HepG2 (cell line): ENCODE results near the gene TMEM80. TPM values are rescaled to one million over a fixed set of nuclear protein-coding genes. Genes with fewer than 3 reads are reported as not detected.

Experiments
- ATAC-seq: fragments of 200-7000 bp; cut with Tn5 transposase; 3 replicates; pipeline ENCODE4 v1.9.1; 2020; ENCODE audit warnings: mild to moderate bottlenecking, moderate library complexity
- BruUV-seq: library from RNA; stranded (reverse); fragments of 400-500 nt; replicated peaks from 2 replicates; lab custom pipeline; 2021; lab: Mats Ljungman, UMichigan
- CTCF ChIA-PET: fragments of 300-600 bp; formaldehyde crosslinking; extraction: SDS; loops from one replicate; lab custom pipeline; 2021; ENCODE audit warnings: low total read pairs, inconsistent platforms, low intra/inter-chr PET ratio; lab: Yijun Ruan, JAX
- POLR2A ChIA-PET: fragments of 350-600 bp; sonication (Branson Sonifier 250); formaldehyde crosslinking; loops from one replicate; lab custom pipeline; 2020; ENCODE audit warnings: antibody characterized with exemption, inconsistent platforms; lab: Yijun Ruan, JAX
- DNase-seq: peaks from one replicate; pipeline ENCODE4 v3.0.0-alpha.2; 2015; ENCODE audit warnings: low spot score
- FAIRE-seq: peaks from 3 replicates; lab custom pipeline; 2011; peaks lifted over from hg19 to GRCh38; lab: Jason Lieb, UNC
- H2AFZ ChIP-seq: one replicate; pipeline ENCODE4 v1.6.1; 2011; ENCODE audit warnings: low read length, inconsistent platforms
- H3K27ac ChIP-seq: fragments of 300-600 bp; 3 replicates; pipeline ENCODE4 v1.8.0; 2011; ENCODE audit warnings: mixed run types, mild to moderate bottlenecking, mixed read lengths, low read length, inconsistent platforms; ENCODE audit not compliant: insufficient read depth; ENCODE audit errors: extremely low read length
- H3K27me3 ChIP-seq, 2 experiments: fragments of 200-600 bp in 1 of 2; 2 replicates in 1 of 2; 3 replicates in 1 of 2; pipeline versions ENCODE4 v1.6.0 to v1.8.0; 2011; ENCODE audit warnings: low read length in 2 of 2, mild to moderate bottlenecking in 2 of 2, moderate library complexity in 2 of 2, inconsistent platforms in 1 of 2; ENCODE audit not compliant: insufficient read depth in 2 of 2, control insufficient read depth in 1 of 2
- H3K36me3 ChIP-seq, 2 experiments: fragments of 200-600 bp in 1 of 2; replicated peaks in 1 of 2; 2 replicates in 1 of 2; 3 replicates in 1 of 2; pipeline versions ENCODE4 v1.5.1 to v1.8.0; 2011; ENCODE audit warnings: low read length in 2 of 2, inconsistent platforms in 1 of 2; ENCODE audit not compliant: insufficient read depth in 2 of 2, control insufficient read depth in 1 of 2
- H3K4me1 ChIP-seq: 2 replicates; pipeline ENCODE4 v1.5.1; 2012; ENCODE audit warnings: low read length, inconsistent platforms; ENCODE audit not compliant: insufficient read depth
- H3K4me2 ChIP-seq: 2 replicates; pipeline ENCODE4 v1.6.0; 2011; ENCODE audit warnings: low read depth, low read length, inconsistent platforms
- H3K4me3 ChIP-seq, 3 experiments: fragments of 200-600 bp in 1 of 3; sonication (generic), shearing (Covaris generic) in 1 of 3; replicated peaks in 1 of 3; 2 replicates each; pipeline ENCODE4 v1.5.1; 2011 to 2016; ENCODE audit warnings: low read length in 3 of 3, inconsistent platforms in 2 of 3, low read depth in 2 of 3, mild to moderate bottlenecking in 2 of 3, control low read depth in 1 of 3, mixed read lengths in 1 of 3; ENCODE audit not compliant: insufficient read depth in 1 of 3
- H3K79me2 ChIP-seq: one replicate; pipeline ENCODE4 v1.6.1; 2011; ENCODE audit warnings: low read length, inconsistent platforms; ENCODE audit not compliant: insufficient read depth
- H3K9ac ChIP-seq: 2 replicates; pipeline ENCODE4 v1.6.0; 2011; ENCODE audit warnings: mild to moderate bottlenecking, low read depth, low read length, inconsistent platforms; ENCODE audit not compliant: insufficient read depth
- H3K9me3 ChIP-seq: 2 replicates; pipeline ENCODE4 v1.5.1; 2012; ENCODE audit warnings: mild to moderate bottlenecking, low read length
- H4K20me1 ChIP-seq: 2 replicates; pipeline ENCODE4 v1.6.0; 2011; ENCODE audit warnings: inconsistent platforms, mild to moderate bottlenecking, low read length, moderate library complexity; ENCODE audit not compliant: insufficient read depth
- AGO2 ChIP-seq: fragments of 200-400 bp; formaldehyde crosslinking; optimal IDR thresholded peaks from 2 replicates; pipeline ENCODE3; 2017; ENCODE audit warnings: mild to moderate bottlenecking, low read depth, low read length, moderate library complexity
- ZBTB38 ChIP-seq: sonication (generic); formaldehyde crosslinking; IDR thresholded peaks from 2 replicates; pipeline ENCODE4 v1.5.1; 2020; ENCODE audit warnings: mild to moderate bottlenecking, missing genetic modification reagents
- ZNF687 ChIP-seq: sonication (generic); formaldehyde crosslinking; IDR thresholded peaks from 2 replicates; pipeline ENCODE4 v1.5.1; 2020; ENCODE audit warnings: mild to moderate bottlenecking, missing genetic modification reagents, moderate library complexity
- ZNF788 ChIP-seq: sonication (generic); formaldehyde crosslinking; IDR thresholded peaks from 2 replicates; pipeline ENCODE4 v1.5.0; 2020; ENCODE audit warnings: mild to moderate bottlenecking, missing genetic modification reagents, borderline replicate concordance
- WGBS: methylation state at CpG from one replicate; pipeline ENCODE4 v1.1.6; 2017; ENCODE audit warnings: low lambda C conversion rate; 5-methylcytosine and 5-hydroxymethylcytosine counted together
- in situ Hi-C: cut with HindIII; loops from 2 replicates; pipeline ENCODE4 v1.10.0; 2017; ENCODE audit warnings: low pct_unique_long_range_greater_than_20kb; ENCODE audit not compliant: extremely low pct_ligation_motif_present
- intact Hi-C: fragments of 100-400 bp; cut with micrococcal nuclease; formaldehyde crosslinking; loops from one replicate; pipeline ENCODE4 v1.10.0; 2022; ENCODE audit not compliant: unreplicated experiment
- polyA plus RNA-seq, 8 experiments: library from polyadenylated mRNA; depleted of rRNA in 3 of 8; stranded (reverse) in 7 of 8; unstranded in 1 of 8; fragments of >200 nt; fragmentation: Illumina TruSeq in 4 of 8; extraction: Trizol in 4 of 8; gene quantifications; 2 replicates each; pipeline versions ENCODE4 v1.2.1 to v1.2.3, GENCODE V29; 2011 to 2016; ENCODE audit warnings: low read depth in 4 of 8, missing spikeins in 1 of 8, mixed read lengths in 1 of 8; ENCODE audit not compliant: insufficient read depth in 1 of 8
- total RNA-seq, 5 experiments: library from RNA; depleted of rRNA; stranded (reverse); fragments of >200 nt; fragmentation: Illumina TruSeq; extraction: Trizol; gene quantifications; 2 replicates each; pipeline ENCODE4 v1.2.3, GENCODE V29; 2016; ENCODE audit warnings: low read depth in 1 of 5
- TF ChIP-seq, protein P1 (sequence below): sonication (generic); formaldehyde crosslinking; IDR thresholded peaks from 2 replicates; pipeline ENCODE4 v1.4.0; 2020; ENCODE audit warnings: missing genetic modification reagents

TMEM80 gene
- total and polyA plus RNA-seq, 2 of the 13 experiments (the other 11 are each of a cell fraction or from before 2014, with no cell fraction given): 5.6 to 17.1 TPM

GRCh38 chr11:656426-656825, 39.2 kb upstream of the TMEM80 start:
- no peak overlapping the region for H2AFZ ChIP-seq
- in situ Hi-C loops: loop anchor here (5.0 kb wide), 1 partner anchor 71 kb away; no protein-coding TSS in a partner anchor
- H3K27me3 ChIP-seq: no peaks in the 10 kb centered on the region
- H3K9ac ChIP-seq: no peak overlapping the region
- H3K79me2 ChIP-seq: no peaks in the 10 kb centered on the region
- ChIA-PET CTCF (no interaction called here), POLR2A (interaction anchor here (1.5 to 2.0 kb wide), 3 partner anchors 51 to 163 kb away, joined by 3 to 9 read pairs (median 5); partner anchors contain the start of genes PHRF1 and PNPLA2)
- H3K4me2 ChIP-seq: no peak overlapping the region
- peaks cover 47% of the 10 kb centered on the region for H3K4me1 ChIP-seq
- intact Hi-C loops: loop anchor here (10.0 kb wide), 1 partner anchor 48 kb away; the partner anchor contains the start of gene EPS8L2
- no TSS peak for BruUV-seq
- H3K36me3 ChIP-seq: peaks cover 16 to 32% of the 10 kb centered on the region in 2 experiments; a peak in 4 of 5 replicates
- WGBS: 91% methylated on average over 8 of the region's 14 CpGs
- ATAC-seq (no peak), DNase-seq (no peak), FAIRE-seq (no peak)
- H3K9me3 ChIP-seq: no peaks in the 10 kb centered on the region
- peaks cover 13% of the 10 kb centered on the region; the same call in 1 of the 2 replicates for H4K20me1 ChIP-seq
- H3K4me3 ChIP-seq: no peak overlapping the region
- TF ChIP-seq ZBTB38 (CRISPR knock-in tag) (peak; percentile 32; the same call in 1 of the 2 replicates), AGO2 (peak; percentile 24), ZNF687 (CRISPR knock-in tag) (peak; percentile 24; the same call in 1 of the 2 replicates), ZNF788 (CRISPR knock-in tag) (no peak)
- TF ChIP-seq, protein P1, sequence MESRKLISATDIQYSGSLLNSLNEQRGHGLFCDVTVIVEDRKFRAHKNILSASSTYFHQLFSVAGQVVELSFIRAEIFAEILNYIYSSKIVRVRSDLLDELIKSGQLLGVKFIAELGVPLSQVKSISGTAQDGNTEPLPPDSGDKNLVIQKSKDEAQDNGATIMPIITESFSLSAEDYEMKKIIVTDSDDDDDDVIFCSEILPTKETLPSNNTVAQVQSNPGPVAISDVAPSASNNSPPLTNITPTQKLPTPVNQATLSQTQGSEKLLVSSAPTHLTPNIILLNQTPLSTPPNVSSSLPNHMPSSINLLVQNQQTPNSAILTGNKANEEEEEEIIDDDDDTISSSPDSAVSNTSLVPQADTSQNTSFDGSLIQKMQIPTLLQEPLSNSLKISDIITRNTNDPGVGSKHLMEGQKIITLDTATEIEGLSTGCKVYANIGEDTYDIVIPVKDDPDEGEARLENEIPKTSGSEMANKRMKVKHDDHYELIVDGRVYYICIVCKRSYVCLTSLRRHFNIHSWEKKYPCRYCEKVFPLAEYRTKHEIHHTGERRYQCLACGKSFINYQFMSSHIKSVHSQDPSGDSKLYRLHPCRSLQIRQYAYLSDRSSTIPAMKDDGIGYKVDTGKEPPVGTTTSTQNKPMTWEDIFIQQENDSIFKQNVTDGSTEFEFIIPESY (CRISPR knock-in tag): peak; percentile 68
- H3K27ac ChIP-seq: peak overlapping the region; percentile 60
